ENCODE data around the gene RNF144A.
A peak's percentile ranks its signal among the peaks of the same experiment; 100 is the strongest.

GRCh38 chr2:6957910-6958615, 40.9 kb downstream of the RNF144A start:
- TF ChIP-seq CTCF (IDR thresholded peaks at IDR 0.05 in 8 of 11, conservative IDR thresholded peaks at IDR 0.05 in 3 of 11): no peak
- TF ChIP-seq POLR2A (IDR thresholded peaks at IDR 0.05): no peak
- TF ChIP-seq POLR2AphosphoS5 (IDR thresholded peaks at IDR 0.05): peak in 1 of 3 donors; percentile 8
